Measurements from ENCODE around the gene CDH22.

DNA sequence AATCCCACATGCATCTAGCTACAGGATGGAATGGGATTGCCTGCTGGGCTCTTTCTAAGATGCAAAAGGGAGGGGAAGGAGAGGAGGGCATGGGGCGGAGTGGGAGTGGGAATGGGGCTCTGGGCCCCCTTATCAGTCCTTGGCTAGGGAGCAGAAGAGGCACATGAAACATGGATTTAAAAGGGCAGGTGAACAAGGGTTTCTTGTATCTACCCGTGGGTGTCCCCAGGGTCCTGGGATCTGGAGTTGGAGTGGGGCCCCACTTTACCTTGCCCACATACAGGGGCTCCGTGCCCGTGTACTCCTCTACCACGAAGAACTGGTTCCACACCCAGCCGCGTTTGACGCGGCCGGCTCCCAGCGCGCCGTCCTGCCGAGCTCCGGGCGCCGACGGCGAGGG, 57.5 kb downstream of the CDH22 start:
- TF ChIP-seq, protein P1, sequence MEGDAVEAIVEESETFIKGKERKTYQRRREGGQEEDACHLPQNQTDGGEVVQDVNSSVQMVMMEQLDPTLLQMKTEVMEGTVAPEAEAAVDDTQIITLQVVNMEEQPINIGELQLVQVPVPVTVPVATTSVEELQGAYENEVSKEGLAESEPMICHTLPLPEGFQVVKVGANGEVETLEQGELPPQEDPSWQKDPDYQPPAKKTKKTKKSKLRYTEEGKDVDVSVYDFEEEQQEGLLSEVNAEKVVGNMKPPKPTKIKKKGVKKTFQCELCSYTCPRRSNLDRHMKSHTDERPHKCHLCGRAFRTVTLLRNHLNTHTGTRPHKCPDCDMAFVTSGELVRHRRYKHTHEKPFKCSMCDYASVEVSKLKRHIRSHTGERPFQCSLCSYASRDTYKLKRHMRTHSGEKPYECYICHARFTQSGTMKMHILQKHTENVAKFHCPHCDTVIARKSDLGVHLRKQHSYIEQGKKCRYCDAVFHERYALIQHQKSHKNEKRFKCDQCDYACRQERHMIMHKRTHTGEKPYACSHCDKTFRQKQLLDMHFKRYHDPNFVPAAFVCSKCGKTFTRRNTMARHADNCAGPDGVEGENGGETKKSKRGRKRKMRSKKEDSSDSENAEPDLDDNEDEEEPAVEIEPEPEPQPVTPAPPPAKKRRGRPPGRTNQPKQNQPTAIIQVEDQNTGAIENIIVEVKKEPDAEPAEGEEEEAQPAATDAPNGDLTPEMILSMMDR (IDR thresholded peaks at IDR 0.05; ENCODE audit: borderline replicate concordance, extremely low read depth, low read length, poor library complexity, severe bottlenecking) = no peak
- TF ChIP-seq EZH2 (IDR thresholded peaks at IDR 0.05; ENCODE audit: borderline replicate concordance, low read depth, low read length, severe bottlenecking) = no peak

Data from DND-41 (cell line).